Prostate gland (tissue), 2 donors: ENCODE results near the gene CPXM2. TPM values are rescaled to one million over a fixed set of nuclear protein-coding genes. Genes with fewer than 3 reads are reported as not detected.

ENCODE experiments used
- DNase-seq: peaks from one replicate; pipeline ENCODE4 v3.0.0-alpha.2; 2019; ENCODE audit warnings: low spot score
- H3K27ac ChIP-seq, 2 donors: fragments of 200-600 bp; sonication (generic); 2 replicates each; pipeline ENCODE4 v1.5.1; 2017 to 2019
- H3K27me3 ChIP-seq: fragments of 200-600 bp; sonication (generic); replicated peaks from 2 replicates; pipeline ENCODE4 v1.5.1; 2019; ENCODE audit not compliant: insufficient read depth
- H3K36me3 ChIP-seq, 2 donors: fragments of 200-600 bp; sonication (generic); 1 replicate in 1 of 2; 2 replicates in 1 of 2; pipeline versions ENCODE4 v1.5.1 to v1.8.1; 2017 to 2019
- H3K4me1 ChIP-seq: fragments of 200-600 bp; sonication (generic); replicated peaks from 2 replicates; pipeline ENCODE4 v1.5.1; 2019
- H3K4me3 ChIP-seq, 2 donors: fragments of 200-600 bp; sonication (generic); 2 replicates each; pipeline ENCODE4 v1.5.1; 2017 to 2019
- H3K9me3 ChIP-seq: fragments of 200-600 bp; sonication (generic); 2 replicates; pipeline ENCODE4 v1.5.1; 2017
- POLR2A ChIP-seq: fragments of 450-650 bp; IDR thresholded peaks from one replicate; pipeline ENCODE4 v1.6.1; 2016; ENCODE audit warnings: antibody characterized with exemption, mild to moderate bottlenecking
- POLR2AphosphoS5 ChIP-seq: sonication (generic); formaldehyde crosslinking; IDR thresholded peaks from one replicate; pipeline ENCODE4 v1.6.1; 2017; ENCODE audit warnings: antibody characterized with exemption
- WGBS: methylation state at CpG from one replicate; pipeline ENCODE4 v1.1.5; 2018; 5-methylcytosine and 5-hydroxymethylcytosine counted together
- intact Hi-C: fragments of 100-400 bp; cut with DNase I; formaldehyde crosslinking; loops from one replicate; pipeline ENCODE4 v1.14.2; 2022
- total RNA-seq, 2 donors: library from RNA; depleted of rRNA; stranded (reverse); fragments of >200 nt; gene quantifications; one replicate each; pipeline ENCODE4 v1.1.0, GENCODE V29; 2016
- TF ChIP-seq, protein P1 (sequence below), 4 experiments: fragments of 200-600 bp in 2 of 4; fragments of 450-650 bp in 2 of 4; sonication (generic) in 2 of 4; IDR thresholded peaks; 1 replicate in 3 of 4; 2 replicates in 1 of 4; pipeline ENCODE4 v1.5.1; 2016 to 2019; ENCODE audit warnings: antibody characterized with exemption in 4 of 4, mild to moderate bottlenecking in 2 of 4, moderate library complexity in 2 of 4

Gene CPXM2
- total RNA-seq, 2 donors from 2014 or later, result 5.4 to 27.4 TPM

GRCh38 chr10:123848564-123849457 is 42.8 kb downstream of the CPXM2 start:
- intact Hi-C loops, result no loop called here
- no peak for DNase-seq

DNA sequence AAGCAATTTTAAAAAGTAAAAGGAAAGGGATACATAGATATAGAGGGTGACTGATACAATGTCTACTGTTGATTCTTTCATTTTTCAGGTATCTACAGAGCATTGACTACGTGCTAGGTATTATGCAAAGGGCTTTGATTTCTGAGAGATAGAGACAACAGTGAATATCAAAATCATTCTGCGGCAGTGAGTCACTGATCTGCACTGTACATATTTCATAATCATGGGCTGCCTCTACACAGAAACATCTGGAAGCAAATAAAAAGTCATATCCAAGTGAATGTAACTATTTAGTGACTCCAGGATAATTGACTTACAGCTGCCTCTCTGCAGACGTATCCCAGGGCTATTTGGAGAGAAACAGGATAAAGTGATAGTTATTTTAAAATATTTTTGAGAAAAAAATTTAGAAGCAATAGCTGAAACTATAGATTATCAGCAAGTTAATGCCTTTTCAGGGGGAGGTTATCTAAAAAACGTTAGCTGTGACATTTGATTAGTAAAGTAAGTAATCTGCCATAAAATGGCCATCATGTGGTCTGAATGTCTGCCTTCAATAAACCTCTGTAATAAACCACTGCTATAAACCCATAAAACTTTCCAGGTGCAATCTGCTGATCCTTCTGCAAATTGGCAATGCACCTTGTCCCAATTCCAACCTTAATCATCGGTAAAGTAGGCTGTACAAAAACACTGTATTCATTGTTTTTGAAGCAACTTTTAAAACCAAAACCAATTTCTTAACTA is 43.7 kb downstream of the CPXM2 start:
- no peaks in the 10 kb centered on the region for H3K27me3 ChIP-seq
- no peaks in the 10 kb centered on the region for H3K9me3 ChIP-seq
- intact Hi-C loops, result no loop called here
- no peaks in the 10 kb centered on the region for H3K36me3 ChIP-seq
- no peak overlapping the region for H3K4me3 ChIP-seq
- H3K27ac ChIP-seq, result no peak overlapping the region
- TF ChIP-seq, protein P1, sequence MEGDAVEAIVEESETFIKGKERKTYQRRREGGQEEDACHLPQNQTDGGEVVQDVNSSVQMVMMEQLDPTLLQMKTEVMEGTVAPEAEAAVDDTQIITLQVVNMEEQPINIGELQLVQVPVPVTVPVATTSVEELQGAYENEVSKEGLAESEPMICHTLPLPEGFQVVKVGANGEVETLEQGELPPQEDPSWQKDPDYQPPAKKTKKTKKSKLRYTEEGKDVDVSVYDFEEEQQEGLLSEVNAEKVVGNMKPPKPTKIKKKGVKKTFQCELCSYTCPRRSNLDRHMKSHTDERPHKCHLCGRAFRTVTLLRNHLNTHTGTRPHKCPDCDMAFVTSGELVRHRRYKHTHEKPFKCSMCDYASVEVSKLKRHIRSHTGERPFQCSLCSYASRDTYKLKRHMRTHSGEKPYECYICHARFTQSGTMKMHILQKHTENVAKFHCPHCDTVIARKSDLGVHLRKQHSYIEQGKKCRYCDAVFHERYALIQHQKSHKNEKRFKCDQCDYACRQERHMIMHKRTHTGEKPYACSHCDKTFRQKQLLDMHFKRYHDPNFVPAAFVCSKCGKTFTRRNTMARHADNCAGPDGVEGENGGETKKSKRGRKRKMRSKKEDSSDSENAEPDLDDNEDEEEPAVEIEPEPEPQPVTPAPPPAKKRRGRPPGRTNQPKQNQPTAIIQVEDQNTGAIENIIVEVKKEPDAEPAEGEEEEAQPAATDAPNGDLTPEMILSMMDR (IDR thresholded peaks at IDR 0.05), result no peak
- TF ChIP-seq POLR2A (no peak), POLR2AphosphoS5 (no peak)
- no peak for DNase-seq
- no peaks in the 10 kb centered on the region for H3K4me1 ChIP-seq
- WGBS, result 23% methylated on average over 5 of the region's 5 CpGs

More at GRCh38 chr10:123848564-123849457, 42.8 kb downstream of the CPXM2 start:
- no peak for TF ChIP-seq POLR2AphosphoS5
- no peak for TF ChIP-seq POLR2A
- TF ChIP-seq, protein P1 (IDR thresholded peaks at IDR 0.05), result no peak
- no peaks in the 10 kb centered on the region for H3K27me3 ChIP-seq
- H3K9me3 ChIP-seq, result no peaks in the 10 kb centered on the region
- H3K4me3 ChIP-seq, result no peak overlapping the region
- 35% methylated on average over 5 of the region's 5 CpGs for WGBS
- H3K4me1 ChIP-seq, result no peaks in the 10 kb centered on the region
- H3K27ac ChIP-seq, result no peak overlapping the region
- H3K36me3 ChIP-seq, result no peaks in the 10 kb centered on the region

DNA sequence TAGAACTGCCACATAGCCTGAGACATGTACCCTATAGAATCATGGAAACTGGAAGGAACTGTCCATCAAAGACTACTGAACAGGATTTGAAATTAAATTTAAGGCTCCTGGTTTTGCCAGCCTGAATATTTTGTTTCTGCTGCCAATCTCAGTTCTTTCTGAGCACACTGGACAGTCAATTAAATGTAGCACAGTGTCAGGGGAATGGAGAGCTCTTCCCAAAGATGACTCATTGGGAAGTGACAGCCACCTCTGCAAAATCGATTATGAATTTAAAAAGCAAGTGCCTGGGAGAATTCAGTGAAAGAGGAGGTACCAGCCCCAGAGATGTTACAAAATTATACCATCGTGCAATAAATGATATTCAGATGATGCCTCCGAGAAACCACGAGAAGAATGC is 47.8 kb downstream of the CPXM2 start:
- WGBS, result 95% methylated on average over 4 of the region's 4 CpGs
- H3K27me3 ChIP-seq, result no peaks in the 10 kb centered on the region
- no peak overlapping the region for H3K27ac ChIP-seq
- intact Hi-C loops, result no loop called here
- no peaks in the 10 kb centered on the region for H3K36me3 ChIP-seq
- no peak for DNase-seq
- H3K4me1 ChIP-seq, result no peaks in the 10 kb centered on the region
- no peak overlapping the region for H3K4me3 ChIP-seq
- H3K9me3 ChIP-seq, result no peaks in the 10 kb centered on the region
- TF ChIP-seq POLR2AphosphoS5 (no peak), POLR2A (no peak)
- TF ChIP-seq, protein P1 (IDR thresholded peaks at IDR 0.05), result no peak

DNA sequence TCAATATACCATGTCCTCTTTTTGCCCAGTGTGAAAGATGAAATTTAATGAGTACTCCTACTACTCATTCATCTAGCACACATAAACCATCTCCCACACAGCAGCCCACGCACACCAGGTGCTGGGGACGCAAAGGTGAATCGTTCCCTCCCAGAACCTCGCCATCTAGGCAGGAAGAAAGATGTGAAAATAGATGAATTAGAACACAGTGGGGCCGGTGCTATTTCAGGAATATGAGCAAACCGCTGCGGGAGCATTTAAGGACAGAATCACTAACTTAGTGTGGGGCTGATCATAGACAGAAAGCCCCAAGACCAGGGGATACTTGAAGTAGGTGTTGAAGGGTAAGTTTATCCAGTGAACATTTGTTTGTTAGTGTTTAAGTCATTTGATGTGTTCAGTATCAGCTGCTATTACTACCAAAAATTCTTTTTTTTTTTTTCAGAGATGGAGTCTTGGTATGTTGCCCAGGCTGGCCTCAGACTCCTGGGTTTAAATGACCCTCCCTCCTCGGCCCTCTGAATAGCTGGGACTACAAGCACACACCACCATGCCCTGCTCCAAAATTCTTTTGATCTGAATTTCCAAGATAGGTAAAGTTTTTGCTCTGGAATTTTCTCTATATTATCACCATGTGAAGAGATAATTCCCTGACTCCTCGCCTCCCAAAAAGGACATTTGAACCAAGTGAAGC is 48.8 kb downstream of the CPXM2 start:
- no peak overlapping the region for H3K4me3 ChIP-seq
- no peak overlapping the region for H3K27ac ChIP-seq
- intact Hi-C loops, result no loop called here
- no peaks in the 10 kb centered on the region for H3K4me1 ChIP-seq
- DNase-seq, result no peak
- WGBS, result 67% methylated on average over 9 of the region's 9 CpGs
- no peaks in the 10 kb centered on the region for H3K36me3 ChIP-seq
- H3K9me3 ChIP-seq, result no peaks in the 10 kb centered on the region
- TF ChIP-seq POLR2AphosphoS5 (no peak), POLR2A (no peak)
- TF ChIP-seq, protein P1 (IDR thresholded peaks at IDR 0.05), result no peak
- H3K27me3 ChIP-seq, result no peaks in the 10 kb centered on the region
